ENCODE data around the gene KRTAP10-4.
"Not testable (repeated sequence)": the region's sequence is repeated elsewhere in the genome, so short reads cannot be mapped to it uniquely, and the experiment has no call there.

Gene KRTAP10-4

GRCh38 chr21:44573630-44574456 lies at the start of gene KRTAP10-4:
TSS of gene KRTAP10-4 (plus strand) at chr21:44573729. CDS start at chr21:44573759, 30 bp downstream.
- not testable (repeated sequence) for DNase-seq

GRCh38 chr21:44524414-44525371 lies 48.8 kb upstream of the KRTAP10-4 start:
- DNase-seq: no peak

DNA sequence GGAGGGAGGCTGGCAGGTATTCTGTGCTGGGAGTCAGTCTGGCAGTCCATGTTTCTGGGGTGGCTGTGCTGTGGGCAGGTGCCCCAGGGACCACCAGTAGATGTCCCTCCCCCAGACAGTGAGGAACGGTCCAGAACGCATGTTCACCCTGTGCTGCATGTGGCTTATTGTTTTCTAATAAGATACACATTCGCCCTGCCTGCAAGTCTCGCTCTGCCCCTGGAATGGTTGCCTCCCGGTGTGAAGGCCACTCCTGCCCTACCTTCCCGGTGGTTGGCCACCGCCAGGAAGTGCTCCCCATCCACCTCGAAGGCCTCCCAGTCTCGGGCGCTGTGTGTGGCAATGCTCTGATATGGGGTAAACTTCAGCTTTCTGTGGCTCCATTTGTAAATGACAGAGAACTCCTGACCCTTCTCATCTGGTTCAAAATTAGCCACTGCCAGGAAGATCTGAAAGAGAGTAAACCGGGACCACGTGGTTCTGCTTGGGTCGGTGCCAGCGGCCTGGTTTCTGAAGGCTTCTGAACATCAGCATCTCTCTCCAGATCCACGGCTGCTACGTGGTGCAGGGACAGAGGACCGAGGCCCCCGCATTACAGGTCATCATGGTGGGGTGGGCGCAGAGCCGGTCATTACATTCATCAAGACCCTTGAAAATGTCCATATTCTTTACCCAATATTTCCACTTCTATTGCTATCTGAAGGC lies 48.0 kb upstream of the KRTAP10-4 start:
- DNase-seq: no peak

GRCh38 chr21:44526096-44526997 lies 47.2 kb upstream of the KRTAP10-4 start:
- DNase-seq: no peak

- peak in 1 of 2 donors; percentile 4 for DNase-seq
These were observed 46.2 kb upstream of the KRTAP10-4 start for GRCh38 chr21:44527156-44527982.

DNA sequence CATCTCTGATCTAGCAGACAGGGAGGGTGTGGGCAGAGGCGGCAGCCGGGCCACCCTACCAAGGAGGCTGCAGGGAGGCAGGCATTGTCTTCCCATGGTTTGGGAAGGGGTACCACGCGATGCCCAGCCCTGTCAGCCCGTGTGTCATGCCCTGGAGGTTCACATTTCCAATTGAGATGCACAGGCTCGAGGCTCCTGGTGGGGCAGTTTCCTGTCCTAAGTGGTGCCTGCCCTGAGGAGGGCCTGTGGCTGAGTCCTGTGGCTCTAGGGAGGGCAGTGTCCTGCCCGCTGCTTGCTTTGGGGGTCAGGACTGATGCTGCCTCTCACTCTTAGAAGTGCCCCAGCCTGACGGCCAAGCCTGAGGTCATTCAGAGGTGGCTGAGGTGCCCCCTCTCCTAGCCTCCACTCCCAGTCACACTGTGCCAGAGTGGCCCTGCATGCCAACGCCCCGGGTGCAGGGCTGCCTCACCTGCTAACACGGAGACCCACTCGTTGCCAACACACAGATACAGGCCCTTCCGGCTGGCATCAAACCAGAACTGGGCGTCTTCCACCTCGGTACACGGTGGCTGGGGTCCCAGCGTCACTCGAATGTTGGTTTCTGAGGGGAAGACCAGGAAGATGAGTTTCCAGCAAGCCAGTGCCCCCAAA lies 45.4 kb upstream of the KRTAP10-4 start:
- DNase-seq: peak in 1 of 2 donors; percentile 6

GRCh38 chr21:44528634-44528995 lies 44.9 kb upstream of the KRTAP10-4 start:
- peak in 1 of 2 donors; percentile 3 for DNase-seq

DNA sequence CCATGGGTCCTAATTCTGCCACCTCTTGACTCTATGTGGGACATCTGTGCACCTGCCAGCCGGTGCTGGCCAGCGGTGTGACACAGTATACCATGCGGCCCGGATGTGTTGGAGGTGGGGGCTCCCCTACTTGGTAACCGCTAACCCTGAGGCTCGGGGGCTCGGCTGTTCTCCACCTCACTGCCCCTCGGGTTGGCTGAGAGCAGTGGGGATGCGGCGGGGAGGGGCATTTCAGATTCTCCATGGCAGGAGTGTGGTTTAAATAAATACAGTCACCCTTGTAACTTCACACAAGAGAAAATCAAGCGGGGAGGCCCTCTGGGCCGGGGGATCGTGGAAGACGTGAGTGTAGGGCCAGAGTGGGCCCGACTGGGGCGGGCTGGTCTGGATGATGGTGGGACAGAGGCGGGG lies 44.5 kb upstream of the KRTAP10-4 start:
- DNase-seq: peak in 1 of 2 donors; percentile 10

DNA sequence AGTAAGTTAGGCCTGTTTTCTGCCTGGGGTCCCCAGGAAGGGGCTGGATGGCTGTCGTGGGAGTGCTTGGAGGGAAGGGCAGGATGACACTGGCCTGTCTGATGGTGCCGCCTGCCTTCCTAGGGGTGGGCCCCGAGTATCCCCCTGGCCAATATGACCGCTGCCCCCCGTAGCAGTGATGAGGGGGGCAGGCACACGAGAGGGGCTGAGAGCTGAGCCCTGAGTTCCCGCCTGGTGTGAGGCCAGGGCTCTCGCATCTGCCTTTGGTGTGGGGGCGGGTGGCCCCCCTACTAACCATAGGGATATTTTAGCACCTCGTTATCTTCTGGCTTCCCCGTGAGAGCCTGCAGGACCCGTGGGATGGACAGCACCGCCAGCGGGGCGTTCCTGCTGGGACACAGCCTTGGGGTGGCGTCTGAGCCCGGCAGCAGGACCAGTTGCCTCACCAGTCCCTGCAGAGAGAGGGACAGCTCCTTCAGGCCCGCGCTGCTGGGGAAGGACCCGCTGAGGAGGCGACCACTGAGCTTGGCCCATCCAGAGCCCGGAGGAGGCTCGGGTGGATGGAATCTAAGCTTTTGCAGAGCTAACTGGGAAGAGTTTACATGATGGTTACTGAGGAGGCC lies 43.9 kb upstream of the KRTAP10-4 start:
- peak in 1 of 2 donors; percentile 7 for DNase-seq

DNA sequence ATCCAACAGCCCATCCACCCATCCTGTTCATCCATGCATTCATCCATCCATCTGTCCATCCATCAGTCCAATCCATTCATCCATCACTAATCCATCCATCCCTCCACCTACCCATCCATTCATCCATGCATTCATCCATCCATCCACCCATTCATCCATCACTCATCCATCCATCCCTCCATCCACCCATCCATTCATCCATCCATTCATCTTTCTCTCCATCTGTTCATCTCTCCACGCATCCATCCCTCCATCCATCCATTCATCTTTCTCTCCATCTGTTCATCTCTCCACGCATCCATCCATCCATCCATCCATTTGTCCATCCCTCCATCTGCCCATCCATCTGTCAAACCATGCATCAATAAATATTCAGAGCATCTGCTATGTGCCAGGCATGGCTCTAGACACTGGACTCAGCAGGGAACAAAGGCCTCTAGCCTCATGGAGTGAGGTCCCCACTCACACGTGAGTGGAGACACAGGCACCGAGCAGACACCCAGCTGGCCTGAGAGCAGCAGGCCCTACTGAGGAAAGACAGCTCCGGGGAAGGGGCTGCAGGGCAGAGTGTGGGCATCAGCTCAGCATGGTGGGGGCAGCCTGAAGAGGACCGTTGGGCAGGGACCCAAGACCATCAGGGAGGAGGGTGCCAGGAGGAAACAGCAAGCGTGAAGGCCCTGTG lies 43.2 kb upstream of the KRTAP10-4 start:
- DNase-seq: no peak

DNA sequence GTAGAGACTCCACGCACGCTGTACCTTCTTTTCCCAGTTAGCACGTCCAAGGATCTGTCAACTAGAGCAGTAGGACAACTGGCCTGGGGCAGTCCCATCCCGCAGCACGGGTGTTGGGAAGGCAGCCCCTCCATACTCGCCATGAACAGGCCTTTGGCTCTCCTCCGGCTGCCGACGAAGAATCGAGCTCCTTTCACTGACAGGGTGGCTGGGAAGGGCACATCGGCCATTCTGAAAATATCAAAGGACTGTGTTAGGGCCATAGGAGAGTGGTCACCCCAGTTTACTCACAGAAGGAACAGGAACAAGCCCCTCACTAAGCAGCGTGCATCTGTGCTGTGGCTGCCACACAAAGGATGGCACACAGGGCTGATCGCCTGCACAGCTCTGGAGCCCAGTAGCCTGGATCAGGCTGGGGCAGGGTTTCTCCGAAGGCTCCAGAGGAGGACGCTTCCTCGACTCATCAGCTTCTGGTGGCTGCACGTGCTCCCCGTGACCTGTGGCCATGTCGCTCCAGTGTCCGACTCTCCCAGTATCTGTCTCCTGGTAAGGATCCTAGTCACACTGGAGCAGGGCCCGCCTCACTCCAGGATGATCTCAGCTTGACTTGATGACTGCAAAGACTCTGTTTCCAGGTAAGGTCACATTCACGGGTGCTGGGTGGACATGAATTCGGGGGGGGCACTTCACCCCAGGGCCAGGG lies 42.5 kb upstream of the KRTAP10-4 start:
- peak in 1 of 2 donors; percentile 8 for DNase-seq

DNA sequence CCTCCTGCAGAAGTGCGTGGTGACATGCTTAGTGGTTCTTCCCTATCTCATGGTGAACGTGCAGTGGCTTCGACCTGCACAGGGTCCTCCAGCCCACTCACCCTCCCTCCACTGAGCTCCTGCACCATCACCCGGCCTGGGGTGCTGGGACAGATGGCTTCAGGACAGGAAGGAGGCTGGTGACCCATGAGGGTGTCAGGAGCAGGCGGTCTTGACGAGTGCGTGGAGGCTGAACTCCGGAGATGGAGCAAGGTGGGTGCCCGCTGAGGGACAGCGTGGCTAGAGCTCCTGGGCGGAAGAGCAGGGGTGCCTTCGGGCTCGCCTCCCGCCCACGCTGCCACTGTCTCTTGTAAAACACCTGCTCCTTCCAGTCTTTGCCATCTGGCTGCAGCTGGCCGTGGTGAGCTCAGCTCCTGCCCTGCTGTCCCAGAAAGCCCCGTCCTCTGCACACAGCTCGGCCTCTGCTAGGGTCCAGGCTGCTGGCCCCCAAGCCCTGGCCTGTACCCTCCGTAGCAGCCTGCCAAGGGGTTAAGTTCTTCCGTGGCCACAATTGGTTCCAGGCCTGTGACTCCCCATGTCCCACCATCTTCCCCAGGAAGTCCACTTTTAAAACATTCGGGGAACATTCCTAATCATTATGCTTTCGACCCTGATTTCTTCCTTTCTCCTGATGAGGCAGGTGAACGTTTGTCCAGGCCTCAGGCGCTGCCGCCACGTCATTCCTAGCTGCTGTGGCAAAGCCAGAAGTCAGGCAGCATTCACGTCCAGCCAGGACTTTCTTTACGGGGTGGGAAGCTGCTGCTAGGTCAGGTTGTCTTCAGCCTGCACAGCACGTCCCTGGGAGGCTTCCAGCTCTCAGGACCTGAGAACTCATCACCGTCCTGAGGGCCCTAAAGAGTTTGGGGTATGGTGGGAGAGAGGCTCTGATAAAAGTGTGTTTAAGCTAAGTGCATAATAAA lies 41.6 kb upstream of the KRTAP10-4 start:
- no peak for DNase-seq

- no peak for DNase-seq
These were observed 40.8 kb upstream of the KRTAP10-4 start for GRCh38 chr21:44532712-44533111.

DNA sequence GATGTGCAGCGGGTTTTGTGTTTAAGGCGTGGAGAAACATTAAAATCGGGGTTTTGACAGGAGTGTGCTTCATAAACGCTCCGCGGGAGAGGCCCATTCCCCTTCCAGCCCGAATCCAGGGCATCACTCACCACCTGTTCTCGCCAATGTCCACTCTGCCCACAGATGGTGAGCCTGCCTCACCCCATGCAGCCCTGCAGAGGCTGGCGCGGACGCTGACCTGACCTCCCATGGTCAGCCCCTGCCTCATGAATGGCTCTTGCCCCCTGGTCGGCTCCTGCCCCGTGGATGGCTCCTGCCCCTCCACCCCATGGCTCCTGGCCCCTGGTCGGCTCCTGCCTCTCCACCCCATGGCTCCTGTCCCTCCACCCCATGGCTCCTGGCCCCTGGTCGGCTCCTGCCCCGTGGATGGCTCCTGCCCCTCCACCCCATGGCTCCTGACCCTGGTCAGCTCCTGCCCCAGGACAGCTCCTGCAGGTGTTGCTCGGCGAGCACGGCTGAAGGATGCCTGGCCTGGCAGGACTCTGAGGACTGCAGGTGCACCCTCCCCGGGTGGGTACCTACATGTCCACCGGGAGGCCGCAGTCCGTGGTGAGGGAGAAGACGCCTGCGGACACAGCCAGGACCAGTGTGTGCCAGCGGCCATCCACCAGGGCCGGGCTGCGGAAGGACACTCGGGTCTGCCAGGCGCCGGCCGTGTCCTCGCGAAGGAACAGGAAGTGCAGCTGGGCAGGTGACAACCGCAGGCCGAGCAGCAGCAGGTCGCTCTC lies 40.2 kb upstream of the KRTAP10-4 start:
- DNase-seq: no peak

GRCh38 chr21:44533891-44534627 lies 39.5 kb upstream of the KRTAP10-4 start:
- peak in 1 of 2 donors; percentile 7 for DNase-seq

DNA sequence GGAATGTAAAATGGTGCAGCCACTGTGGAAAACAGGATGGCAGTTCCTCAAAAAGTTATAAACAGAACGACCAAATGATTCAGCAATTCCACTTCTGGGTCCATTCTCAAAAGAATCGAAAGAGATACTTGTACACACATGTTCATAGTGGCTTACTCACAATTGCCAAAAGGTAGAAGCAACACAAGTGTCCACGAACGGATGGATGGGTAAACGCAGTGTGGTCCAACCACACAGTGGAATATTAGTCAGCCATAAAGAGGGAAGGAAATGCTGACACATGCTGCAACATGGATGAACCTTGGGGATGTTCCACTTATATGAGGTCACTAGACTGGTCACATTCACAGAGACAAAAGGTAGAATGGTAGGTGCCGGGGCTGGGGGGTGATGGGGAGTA lies 38.8 kb upstream of the KRTAP10-4 start:
- no peak for DNase-seq
